ENCODE data around the gene OSBPL1A.

DNA sequence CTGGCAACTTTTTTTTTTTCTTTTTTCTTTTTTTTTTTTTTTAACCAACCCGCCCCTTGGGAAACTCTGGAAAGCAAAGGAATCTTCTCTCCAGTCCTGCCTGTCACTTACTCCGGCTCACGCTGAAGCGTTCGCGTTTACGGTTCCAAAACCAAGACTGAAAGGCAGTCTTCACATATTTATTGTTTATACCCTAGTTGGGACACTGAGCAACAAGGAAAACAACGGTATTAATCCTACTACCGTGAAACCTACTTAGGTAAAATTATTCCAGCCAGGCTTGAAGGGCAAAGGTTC lies 125.4 kb downstream of the OSBPL1A start:
- TF ChIP-seq, protein P1, sequence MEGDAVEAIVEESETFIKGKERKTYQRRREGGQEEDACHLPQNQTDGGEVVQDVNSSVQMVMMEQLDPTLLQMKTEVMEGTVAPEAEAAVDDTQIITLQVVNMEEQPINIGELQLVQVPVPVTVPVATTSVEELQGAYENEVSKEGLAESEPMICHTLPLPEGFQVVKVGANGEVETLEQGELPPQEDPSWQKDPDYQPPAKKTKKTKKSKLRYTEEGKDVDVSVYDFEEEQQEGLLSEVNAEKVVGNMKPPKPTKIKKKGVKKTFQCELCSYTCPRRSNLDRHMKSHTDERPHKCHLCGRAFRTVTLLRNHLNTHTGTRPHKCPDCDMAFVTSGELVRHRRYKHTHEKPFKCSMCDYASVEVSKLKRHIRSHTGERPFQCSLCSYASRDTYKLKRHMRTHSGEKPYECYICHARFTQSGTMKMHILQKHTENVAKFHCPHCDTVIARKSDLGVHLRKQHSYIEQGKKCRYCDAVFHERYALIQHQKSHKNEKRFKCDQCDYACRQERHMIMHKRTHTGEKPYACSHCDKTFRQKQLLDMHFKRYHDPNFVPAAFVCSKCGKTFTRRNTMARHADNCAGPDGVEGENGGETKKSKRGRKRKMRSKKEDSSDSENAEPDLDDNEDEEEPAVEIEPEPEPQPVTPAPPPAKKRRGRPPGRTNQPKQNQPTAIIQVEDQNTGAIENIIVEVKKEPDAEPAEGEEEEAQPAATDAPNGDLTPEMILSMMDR (IDR thresholded peaks at IDR 0.05), result no peak
- no peak for TF ChIP-seq POLR2A (IDR thresholded peaks at IDR 0.05)

Measured in Peyer's patch (tissue), 4 donors.